HepG2 (cell line): Measurements from ENCODE around the gene KMT2B. TPM values are rescaled to one million over a fixed set of nuclear protein-coding genes. Genes with fewer than 3 reads are reported as not detected.

Experiments
- ARNT2 ChIP-seq: sonication (generic); formaldehyde crosslinking; IDR thresholded peaks from 2 replicates; pipeline ENCODE4 v1.8.0; 2022; ENCODE audit warnings: mild to moderate bottlenecking, low read depth, missing genetic modification reagents, moderate library complexity
- FOSL1 ChIP-seq: sonication (generic); formaldehyde crosslinking; IDR thresholded peaks from 2 replicates; pipeline ENCODE4 v1.9.0; 2021; ENCODE audit warnings: missing genetic modification reagents, borderline replicate concordance
- FOXO4 ChIP-seq: sonication (generic); formaldehyde crosslinking; conservative IDR thresholded peaks from 2 replicates; pipeline ENCODE4 v1.8.1; 2023; ENCODE audit warnings: missing genetic modification reagents
- GATA4 ChIP-seq: sonication (generic); IDR thresholded peaks from 2 replicates; pipeline ENCODE4 v1.6.1; 2016; ENCODE audit warnings: antibody characterized with exemption, low read depth, borderline replicate concordance
- HDAC6 ChIP-seq: fragments of 200-600 bp; sonication (generic); IDR thresholded peaks from 2 replicates; pipeline ENCODE4 v1.7.0; 2017; ENCODE audit warnings: mild to moderate bottlenecking, antibody characterized with exemption, low read length, low read depth
- LCORL ChIP-seq, 2 experiments: fragments of 450-650 bp in 1 of 2; sonication (generic) in 1 of 2; formaldehyde crosslinking in 1 of 2; IDR thresholded peaks; 2 replicates each; pipeline versions ENCODE4 v1.5.0 to v1.6.1; 2017 to 2020; ENCODE audit warnings: antibody characterized with exemption in 1 of 2, missing genetic modification reagents in 1 of 2
- NFYB ChIP-seq: sonication (generic); formaldehyde crosslinking; IDR thresholded peaks from 2 replicates; pipeline ENCODE4 v1.4.0; 2020; ENCODE audit warnings: missing genetic modification reagents
- NFYC ChIP-seq: IDR thresholded peaks from 2 replicates; pipeline ENCODE4 v1.6.1; 2016; ENCODE audit warnings: missing genetic modification reagents, missing compliant biosample characterization
- TOPORS ChIP-seq: sonication (generic); formaldehyde crosslinking; IDR thresholded peaks from 2 replicates; pipeline ENCODE4 v1.8.0; 2023; ENCODE audit warnings: mild to moderate bottlenecking, missing genetic modification reagents
- USF2 ChIP-seq, 2 experiments: sonication (generic) in 1 of 2; formaldehyde crosslinking in 1 of 2; IDR thresholded peaks; 2 replicates each; pipeline versions ENCODE4 v1.5.1 to v1.6.1; 2011 to 2020; ENCODE audit warnings: borderline replicate concordance in 1 of 2, low read depth in 1 of 2, low read length in 1 of 2, mild to moderate bottlenecking in 1 of 2, missing genetic modification reagents in 1 of 2, moderate library complexity in 1 of 2
- ZBTB44 ChIP-seq: sonication (generic); formaldehyde crosslinking; IDR thresholded peaks from 2 replicates; pipeline ENCODE4 v1.4.0; 2020; ENCODE audit warnings: missing genetic modification reagents
- ZFP36 ChIP-seq: fragments of 150-350 bp; IDR thresholded peaks from 2 replicates; pipeline ENCODE4 v1.6.1; 2018; ENCODE audit warnings: borderline replicate concordance, low read length, low read depth; ENCODE audit not compliant: partially characterized antibody
- ZNF264 ChIP-seq: sonication (generic); formaldehyde crosslinking; IDR thresholded peaks from 2 replicates; pipeline ENCODE4 v1.4.0; 2020; ENCODE audit warnings: missing genetic modification reagents
- ZNF558 ChIP-seq: sonication (generic); formaldehyde crosslinking; IDR thresholded peaks from 2 replicates; pipeline ENCODE4 v1.9.0; 2022; ENCODE audit warnings: mild to moderate bottlenecking, missing genetic modification reagents, borderline replicate concordance
- ZNF670 ChIP-seq: sonication (generic); formaldehyde crosslinking; IDR thresholded peaks from 2 replicates; pipeline ENCODE4 v1.8.0; 2022; ENCODE audit warnings: mild to moderate bottlenecking, missing genetic modification reagents, borderline replicate concordance
- ZNF724P ChIP-seq: sonication (generic); formaldehyde crosslinking; IDR thresholded peaks from 2 replicates; pipeline ENCODE4 v1.8.0; 2022; ENCODE audit warnings: missing genetic modification reagents, borderline replicate concordance
- polyA plus RNA-seq, 8 experiments: library from polyadenylated mRNA; depleted of rRNA in 3 of 8; stranded (reverse) in 7 of 8; unstranded in 1 of 8; fragments of >200 nt; fragmentation: Illumina TruSeq in 4 of 8; extraction: Trizol in 4 of 8; gene quantifications; 2 replicates each; pipeline versions ENCODE4 v1.2.1 to v1.2.3, GENCODE V29; 2011 to 2016; ENCODE audit warnings: low read depth in 4 of 8, missing spikeins in 1 of 8, mixed read lengths in 1 of 8; ENCODE audit not compliant: insufficient read depth in 1 of 8
- total RNA-seq, 5 experiments: library from RNA; depleted of rRNA; stranded (reverse); fragments of >200 nt; fragmentation: Illumina TruSeq; extraction: Trizol; gene quantifications; 2 replicates each; pipeline ENCODE4 v1.2.3, GENCODE V29; 2016; ENCODE audit warnings: low read depth in 1 of 5
- TF ChIP-seq, protein P1 (sequence below): sonication (generic); formaldehyde crosslinking; IDR thresholded peaks from 2 replicates; pipeline ENCODE4 v1.8.1; 2023; ENCODE audit warnings: mild to moderate bottlenecking, moderate library complexity, missing genetic modification reagents
- TF ChIP-seq, protein P2 (sequence below): sonication (generic); formaldehyde crosslinking; IDR thresholded peaks from 2 replicates; pipeline ENCODE4 v1.4.0; 2020; ENCODE audit warnings: mild to moderate bottlenecking, missing genetic modification reagents

Gene KMT2B
- total and polyA plus RNA-seq, 2 of the 13 experiments (the other 11 are each of a cell fraction or from before 2014, with no cell fraction given) = 6.2 to 16.9 TPM

DNA sequence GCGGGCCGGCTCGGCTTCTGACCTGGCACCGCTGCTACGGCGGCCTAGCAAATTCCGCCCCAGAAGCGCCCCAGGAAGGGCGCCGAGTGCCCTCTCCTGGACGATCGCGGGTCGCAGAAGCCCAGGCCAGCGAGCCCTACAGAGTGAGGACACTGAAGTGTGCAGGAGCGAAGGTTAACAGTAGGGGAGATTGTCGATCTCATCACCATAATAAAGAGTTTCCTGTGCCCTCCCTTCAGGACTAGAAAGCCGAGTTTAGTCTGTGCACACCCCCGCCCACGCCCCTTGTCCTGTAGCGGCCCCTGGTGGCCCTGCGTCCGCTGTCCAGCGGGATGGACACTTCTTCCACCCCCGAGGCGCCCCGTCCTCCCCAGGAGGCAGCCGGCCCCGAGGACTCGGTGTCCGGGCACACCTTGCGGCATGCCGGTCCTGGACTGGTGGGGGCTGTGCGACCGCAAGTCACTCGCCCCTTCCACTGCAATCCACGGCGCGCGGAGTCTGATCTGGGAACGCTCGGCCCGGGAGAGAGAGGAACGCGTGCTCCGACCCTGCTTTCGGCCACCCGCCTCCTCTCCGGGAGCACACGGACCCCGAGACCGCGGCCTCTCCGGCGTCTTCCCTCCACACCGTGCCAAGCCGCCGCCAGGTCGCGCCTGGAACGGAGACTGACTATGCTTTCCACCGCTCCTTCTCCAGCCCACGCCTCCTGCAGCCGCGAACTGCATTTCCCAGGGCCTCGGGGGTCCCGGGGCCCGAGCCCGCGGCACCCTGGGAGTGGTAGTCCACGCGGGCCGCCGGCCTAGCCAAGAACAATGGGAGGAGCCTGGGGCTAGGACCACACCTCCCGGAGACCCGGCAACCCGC lies 770 bp upstream of the KMT2B start (continued):
- TF ChIP-seq USF2 (IDR thresholded peaks at IDR 0.05; ENCODE audit: low read depth, low read length) (no peak), USF2 (CRISPR knock-in tag; IDR thresholded peaks at IDR 0.05; ENCODE audit: borderline replicate concordance) (0 out of 2 replicates have a peak, but pooled peaks have one; percentile 35), ZNF724P (CRISPR knock-in tag) (peak; percentile 64; the same call in 1 of the 2 replicates), NFYC (CRISPR knock-in tag) (no peak), GATA4 (no peak), TOPORS (CRISPR knock-in tag) (peak; percentile 65; the same call in 1 of the 2 replicates), FOXO4 (CRISPR knock-in tag) (no peak), FOSL1 (CRISPR knock-in tag) (no peak), ZFP36 (no peak), HDAC6 (no peak), LCORL (IDR thresholded peaks at IDR 0.05) (no peak), LCORL (CRISPR knock-in tag; IDR thresholded peaks at IDR 0.05) (peak; percentile 35; the same call in 1 of the 2 replicates), ZNF264 (CRISPR knock-in tag) (peak; percentile 66; the same call in 1 of the 2 replicates), ZNF558 (CRISPR knock-in tag) (peak; percentile 75; the same call in 1 of the 2 replicates), ARNT2 (CRISPR knock-in tag) (no peak), NFYB (CRISPR knock-in tag) (0 out of 2 replicates have a peak, but pooled peaks have one; percentile 31), ZBTB44 (CRISPR knock-in tag) (no peak), ZNF670 (CRISPR knock-in tag) (peak; percentile 99)
- TF ChIP-seq, protein P1, sequence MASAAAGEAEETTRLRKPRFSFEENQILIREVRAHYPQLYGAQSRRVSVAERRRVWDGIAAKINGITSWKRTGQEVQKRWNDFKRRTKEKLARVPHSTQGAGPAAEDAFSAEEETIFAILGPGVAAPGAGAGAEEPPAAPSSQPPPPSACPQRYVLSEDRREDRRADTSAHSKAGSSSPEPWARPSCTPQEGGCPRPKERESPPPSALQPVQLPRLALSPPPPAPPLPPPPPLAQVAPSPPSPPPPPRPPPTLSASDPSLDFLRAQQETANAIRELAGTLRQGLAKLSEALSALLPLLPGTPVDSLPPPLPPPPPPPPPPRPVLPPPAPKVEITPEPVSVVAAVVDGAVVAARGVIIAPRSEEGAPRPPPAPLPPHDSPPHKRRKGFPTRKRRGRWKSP (CRISPR knock-in tag) = 0 out of 2 replicates have a peak, but pooled peaks have one; percentile 49
- TF ChIP-seq, protein P2, sequence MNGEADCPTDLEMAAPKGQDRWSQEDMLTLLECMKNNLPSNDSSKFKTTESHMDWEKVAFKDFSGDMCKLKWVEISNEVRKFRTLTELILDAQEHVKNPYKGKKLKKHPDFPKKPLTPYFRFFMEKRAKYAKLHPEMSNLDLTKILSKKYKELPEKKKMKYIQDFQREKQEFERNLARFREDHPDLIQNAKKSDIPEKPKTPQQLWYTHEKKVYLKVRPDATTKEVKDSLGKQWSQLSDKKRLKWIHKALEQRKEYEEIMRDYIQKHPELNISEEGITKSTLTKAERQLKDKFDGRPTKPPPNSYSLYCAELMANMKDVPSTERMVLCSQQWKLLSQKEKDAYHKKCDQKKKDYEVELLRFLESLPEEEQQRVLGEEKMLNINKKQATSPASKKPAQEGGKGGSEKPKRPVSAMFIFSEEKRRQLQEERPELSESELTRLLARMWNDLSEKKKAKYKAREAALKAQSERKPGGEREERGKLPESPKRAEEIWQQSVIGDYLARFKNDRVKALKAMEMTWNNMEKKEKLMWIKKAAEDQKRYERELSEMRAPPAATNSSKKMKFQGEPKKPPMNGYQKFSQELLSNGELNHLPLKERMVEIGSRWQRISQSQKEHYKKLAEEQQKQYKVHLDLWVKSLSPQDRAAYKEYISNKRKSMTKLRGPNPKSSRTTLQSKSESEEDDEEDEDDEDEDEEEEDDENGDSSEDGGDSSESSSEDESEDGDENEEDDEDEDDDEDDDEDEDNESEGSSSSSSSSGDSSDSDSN (CRISPR knock-in tag) = peak; percentile 88
